OCI-LY7 (cell line): ENCODE results near the gene SPTB. TPM values are rescaled to one million over a fixed set of nuclear protein-coding genes. Genes with fewer than 3 reads are reported as not detected.

Experiments
- BruUV-seq: library from RNA; stranded (reverse); fragments of 400-500 nt; replicated peaks from 2 replicates; lab custom pipeline; 2021; lab: Mats Ljungman, UMichigan
- CTCF ChIA-PET: fragments of 300-600 bp; sonication (Branson Sonifier 250); formaldehyde crosslinking; loops from one replicate; lab custom pipeline; 2022; ENCODE audit warnings: antibody characterized with exemption; ENCODE audit not compliant: unreplicated experiment; lab: Charles Lee
- POLR2A ChIA-PET: fragments of 300-600 bp; sonication (Branson Sonifier 250); formaldehyde crosslinking; loops from one replicate; lab custom pipeline; 2022; ENCODE audit warnings: antibody characterized with exemption; lab: Charles Lee
- DNase-seq: peaks from one replicate; pipeline ENCODE4 v3.0.0-alpha.2; 2015; ENCODE audit warnings: low spot score
- H2AFZ ChIP-seq: fragments of 200-600 bp; sonication (generic), shearing (Covaris generic); 2 replicates; pipeline ENCODE4 v1.6.1; 2014; ENCODE audit warnings: mild to moderate bottlenecking, antibody characterized with exemption, low read length, moderate library complexity
- H3K27ac ChIP-seq: fragments of 200-600 bp; sonication (generic); 2 replicates; pipeline ENCODE4 v1.5.1; 2014; ENCODE audit warnings: mixed run types, low read depth, mild to moderate bottlenecking, moderate library complexity, low read length, inconsistent platforms; ENCODE audit not compliant: poor library complexity, severe bottlenecking
- H3K36me3 ChIP-seq: fragments of 200-600 bp; sonication (generic); 2 replicates; pipeline ENCODE4 v1.6.1; 2014; ENCODE audit warnings: mild to moderate bottlenecking, antibody characterized with exemption, low read length, moderate library complexity, mixed read lengths; ENCODE audit not compliant: insufficient read depth
- H3K4me1 ChIP-seq: fragments of 200-600 bp; sonication (generic); 2 replicates; pipeline ENCODE4 v1.5.1; 2014; ENCODE audit warnings: mild to moderate bottlenecking, low read length; ENCODE audit not compliant: insufficient read depth, poor library complexity, severe bottlenecking
- H3K4me2 ChIP-seq: fragments of 200-600 bp; sonication (generic); 2 replicates; pipeline ENCODE4 v1.6.1; 2014; ENCODE audit warnings: mild to moderate bottlenecking, low read length
- H3K4me3 ChIP-seq: fragments of 200-600 bp; sonication (generic); 2 replicates; pipeline ENCODE4 v1.5.1; 2014; ENCODE audit warnings: mild to moderate bottlenecking, low read depth, low read length; ENCODE audit not compliant: poor library complexity, severe bottlenecking
- H3K79me2 ChIP-seq: fragments of 200-600 bp; sonication (generic); 2 replicates; pipeline ENCODE4 v1.6.1; 2016; ENCODE audit warnings: low read depth, mild to moderate bottlenecking, low read length, moderate library complexity, mixed read lengths; ENCODE audit not compliant: insufficient read depth
- H3K9me2 ChIP-seq: fragments of 200-600 bp; sonication (generic); 2 replicates; pipeline ENCODE4 v1.6.1; 2016; ENCODE audit warnings: mild to moderate bottlenecking, low read length, mixed read lengths; ENCODE audit not compliant: insufficient read depth
- H3K9me3 ChIP-seq: fragments of 200-600 bp; sonication (generic); 2 replicates; pipeline ENCODE4 v1.6.1; 2014; ENCODE audit warnings: mild to moderate bottlenecking, mixed run types, low read length, mixed read lengths
- H4K20me1 ChIP-seq: fragments of 200-600 bp; sonication (generic); 2 replicates; pipeline ENCODE4 v1.6.1; 2014; ENCODE audit warnings: mild to moderate bottlenecking, antibody characterized with exemption, low read length, moderate library complexity, mixed read lengths; ENCODE audit not compliant: insufficient read depth
- EZH2phosphoT487 ChIP-seq: fragments of 200-600 bp; sonication (generic); IDR thresholded peaks from 2 replicates; pipeline ENCODE4 v1.6.1; 2018; ENCODE audit warnings: low read depth, borderline replicate concordance, mild to moderate bottlenecking, mixed run types, antibody characterized with exemption, low read length, moderate library complexity, mixed read lengths
- intact Hi-C: fragments of 100-400 bp; cut with micrococcal nuclease; formaldehyde crosslinking; loops from one replicate; pipeline ENCODE4 v1.10.0; 2022; ENCODE audit not compliant: unreplicated experiment
- total RNA-seq, 2 experiments: library from RNA; depleted of rRNA in 1 of 2; stranded (reverse); fragments of >200 nt in 1 of 2; shearing (Covaris generic) in 1 of 2; gene quantifications; 2 replicates each; pipeline ENCODE4 v1.2.3, GENCODE V29; 2014 to 2022
- TF ChIP-seq, protein P1 (sequence below): fragments of 200-600 bp; sonication (generic); conservative IDR thresholded peaks from 2 replicates; pipeline ENCODE4 v1.5.1; 2014; ENCODE audit warnings: mild to moderate bottlenecking, antibody characterized with exemption, low read length, moderate library complexity, mixed read lengths

SPTB gene
- total RNA-seq, 2 experiments from 2014 or later, result not detected

GRCh38 chr14:64818151-64818550, 61.6 kb downstream of the SPTB start:
- Histone ChIP-seq H3K4me3 (no peak overlapping the region), H2AFZ (no peak overlapping the region), H4K20me1 (no peaks in the 10 kb centered on the region), H3K9me3 (no peaks in the 10 kb centered on the region), H3K27ac (no peak overlapping the region), H3K79me2 (no peaks in the 10 kb centered on the region), H3K4me1 (no peaks in the 10 kb centered on the region), H3K9me2 (no peaks in the 10 kb centered on the region), H3K4me2 (no peak overlapping the region), H3K36me3 (no peaks in the 10 kb centered on the region)
- BruUV-seq, result no TSS peak
- CTCF ChIA-PET, result no interaction called here
- intact Hi-C loops, result no loop called here
- no peak for TF ChIP-seq EZH2phosphoT487
- POLR2A ChIA-PET, result no interaction called here
- no peak for DNase-seq

GRCh38 chr14:64817631-64818030, 62.1 kb downstream of the SPTB start:
- CTCF ChIA-PET, result no interaction called here

DNA sequence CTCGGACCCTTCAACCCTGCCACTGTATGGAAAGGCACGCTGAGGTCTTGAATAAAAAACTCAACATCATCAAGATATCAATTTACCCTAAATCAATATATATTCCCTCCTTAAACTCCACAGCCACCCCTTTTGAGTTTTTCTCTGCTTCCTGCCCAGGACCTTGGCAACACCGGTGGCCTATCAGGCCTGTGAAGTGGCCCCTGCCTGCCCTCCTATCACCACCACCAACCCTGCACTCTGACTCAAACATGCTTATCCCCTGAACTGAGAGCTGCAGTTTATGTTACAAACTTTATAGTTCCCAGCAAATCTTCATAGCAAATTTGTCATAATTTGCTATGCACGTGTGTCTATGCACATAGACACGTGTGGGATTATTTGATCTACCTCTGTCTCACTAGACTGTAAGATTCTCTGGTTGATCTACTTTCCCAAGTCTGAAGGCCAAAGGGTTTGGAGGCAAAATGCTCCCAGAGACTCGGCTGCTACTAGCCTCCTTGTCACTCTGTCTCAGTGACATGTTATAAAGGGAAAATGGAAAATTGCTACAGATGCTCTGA, 63.4 kb downstream of the SPTB start:
- CTCF ChIA-PET, result no interaction called here
- H3K4me2 ChIP-seq, result no peak overlapping the region
- H3K36me3 ChIP-seq, result no peaks in the 10 kb centered on the region
- H3K27ac ChIP-seq, result no peak overlapping the region
- no peak for DNase-seq
- H4K20me1 ChIP-seq, result no peaks in the 10 kb centered on the region
- no peaks in the 10 kb centered on the region for H3K4me1 ChIP-seq
- no peak overlapping the region for H3K4me3 ChIP-seq
- no peaks in the 10 kb centered on the region for H3K79me2 ChIP-seq
- TF ChIP-seq, protein P1, sequence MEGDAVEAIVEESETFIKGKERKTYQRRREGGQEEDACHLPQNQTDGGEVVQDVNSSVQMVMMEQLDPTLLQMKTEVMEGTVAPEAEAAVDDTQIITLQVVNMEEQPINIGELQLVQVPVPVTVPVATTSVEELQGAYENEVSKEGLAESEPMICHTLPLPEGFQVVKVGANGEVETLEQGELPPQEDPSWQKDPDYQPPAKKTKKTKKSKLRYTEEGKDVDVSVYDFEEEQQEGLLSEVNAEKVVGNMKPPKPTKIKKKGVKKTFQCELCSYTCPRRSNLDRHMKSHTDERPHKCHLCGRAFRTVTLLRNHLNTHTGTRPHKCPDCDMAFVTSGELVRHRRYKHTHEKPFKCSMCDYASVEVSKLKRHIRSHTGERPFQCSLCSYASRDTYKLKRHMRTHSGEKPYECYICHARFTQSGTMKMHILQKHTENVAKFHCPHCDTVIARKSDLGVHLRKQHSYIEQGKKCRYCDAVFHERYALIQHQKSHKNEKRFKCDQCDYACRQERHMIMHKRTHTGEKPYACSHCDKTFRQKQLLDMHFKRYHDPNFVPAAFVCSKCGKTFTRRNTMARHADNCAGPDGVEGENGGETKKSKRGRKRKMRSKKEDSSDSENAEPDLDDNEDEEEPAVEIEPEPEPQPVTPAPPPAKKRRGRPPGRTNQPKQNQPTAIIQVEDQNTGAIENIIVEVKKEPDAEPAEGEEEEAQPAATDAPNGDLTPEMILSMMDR, result no peak
- no peak for TF ChIP-seq EZH2phosphoT487
- H3K9me2 ChIP-seq, result no peaks in the 10 kb centered on the region
- H2AFZ ChIP-seq, result no peak overlapping the region
- H3K9me3 ChIP-seq, result no peaks in the 10 kb centered on the region
- intact Hi-C loops, result no loop called here
- POLR2A ChIA-PET, result interaction anchor here (1.1 kb wide), 1 partner anchor 249 kb away, joined by 3 read pairs; no protein-coding TSS in a partner anchor
- no TSS peak for BruUV-seq

More at GRCh38 chr14:64817631-64818030, 62.1 kb downstream of the SPTB start:
- no peaks in the 10 kb centered on the region for H3K36me3 ChIP-seq
- POLR2A ChIA-PET, result no interaction called here
- H3K9me2 ChIP-seq, result no peaks in the 10 kb centered on the region
- H4K20me1 ChIP-seq, result no peaks in the 10 kb centered on the region
- intact Hi-C loops, result no loop called here
- H3K4me3 ChIP-seq, result no peak overlapping the region
- H3K9me3 ChIP-seq, result no peaks in the 10 kb centered on the region
- H3K27ac ChIP-seq, result no peak overlapping the region
- DNase-seq, result no peak
- no peak for TF ChIP-seq EZH2phosphoT487
- TF ChIP-seq, protein P1, result no peak
- H3K4me1 ChIP-seq, result no peaks in the 10 kb centered on the region
- H2AFZ ChIP-seq, result no peak overlapping the region
- H3K79me2 ChIP-seq, result no peaks in the 10 kb centered on the region
- no TSS peak for BruUV-seq
- no peak overlapping the region for H3K4me2 ChIP-seq
